Measurements from ENCODE around the gene HOXB3. TPM values are rescaled to one million over a fixed set of nuclear protein-coding genes. Genes with fewer than 3 reads are reported as not detected.

Gene HOXB3
- total RNA-seq, 3 donors from 2014 or later (not counting 1 experiment from before 2014, with no cell fraction given) = 7.9 to 15.6 (median 15.3) TPM

DNA sequence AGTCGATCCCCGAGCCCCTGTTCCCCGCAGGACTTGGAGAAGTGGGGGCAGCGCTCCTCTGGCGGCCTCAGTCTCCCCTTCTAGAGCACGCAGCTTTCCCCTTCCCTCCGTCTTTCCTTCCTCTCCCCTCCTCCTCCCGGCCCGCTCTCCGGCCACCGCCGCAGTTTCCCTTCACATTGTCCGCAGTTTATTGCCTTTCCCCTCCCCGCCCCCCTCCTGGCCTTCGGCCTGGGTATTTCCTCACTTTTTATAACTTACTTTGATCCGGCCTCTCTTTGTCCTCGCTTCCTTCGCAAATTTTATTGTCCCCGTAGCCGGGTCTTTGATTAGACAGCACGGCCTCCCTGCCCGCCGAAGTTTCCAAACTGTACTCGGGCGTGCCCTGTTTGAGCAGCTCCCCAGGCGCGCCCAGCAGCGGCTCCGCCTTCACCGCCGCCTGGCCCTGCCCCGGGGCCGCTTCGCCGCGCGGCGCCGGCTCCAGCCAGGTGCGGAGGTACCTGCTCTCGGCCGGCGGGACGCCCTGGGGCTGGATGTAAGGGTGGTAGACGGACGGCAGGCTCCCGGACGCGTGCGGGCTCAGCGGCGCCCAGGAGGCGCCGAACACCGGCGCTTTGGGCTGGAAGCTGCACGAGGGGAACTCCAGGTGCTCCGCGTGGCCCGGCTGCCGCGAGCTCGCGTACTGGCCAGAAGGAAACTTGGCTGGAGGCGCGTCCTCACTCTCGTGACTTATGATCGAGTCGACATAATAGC lies 35.6 kb upstream of the HOXB3 start:
- Histone ChIP-seq H3K36me3 (ENCODE audit: control insufficient read depth, insufficient read depth, low read length) (no peaks in the 10 kb centered on the region), H3K27ac (ENCODE audit: low read length) (no peak overlapping the region), H3K4me3 (ENCODE audit: low read length) (peak overlapping the region; percentile 14), H3K4me1 (ENCODE audit: control insufficient read depth, insufficient read depth, low read length) (peaks cover 28% of the 10 kb centered on the region), H3K27me3 (ENCODE audit: control insufficient read depth, insufficient read depth, low read length) (peaks cover 71% of the 10 kb centered on the region), H3K9me3 (ENCODE audit: control insufficient read depth, insufficient read depth, low read length) (no peaks in the 10 kb centered on the region)
- DNase-seq (peak; percentile 39 to 73), ATAC-seq (peak; percentile 58 to 75 (median 71))
- Mint-ChIP-seq H3K27ac (peak overlapping the region; percentile 35 to 84), H3K9me3 (no peaks in the 10 kb centered on the region), H3K4me3 (peak overlapping the region; percentile 89), H3K36me3 (no peaks in the 10 kb centered on the region), H3K27me3 (ENCODE audit: low read depth in 2 of 2) (peaks cover 81 to 86% of the 10 kb centered on the region in 2 donors), H3K4me1 (peaks cover 18 to 20% of the 10 kb centered on the region in 2 donors)
- WGBS (ENCODE audit: insufficient coverage) = under 1% methylated on average over 69 of the region's 69 CpGs
- intact Hi-C loops (cut with micrococcal nuclease) = no loop called here
- no peak for TF ChIP-seq CTCF (IDR thresholded peaks at IDR 0.05)

- TF ChIP-seq CTCF (IDR thresholded peaks at IDR 0.05) = no peak
- WGBS (ENCODE audit: insufficient coverage) = 3% methylated on average over 65 of the region's 66 CpGs
- intact Hi-C loops (cut with micrococcal nuclease) = loop anchor here (5.0 kb wide), 1 partner anchor 543 kb away; no protein-coding TSS in a partner anchor
These were observed 34.8 kb upstream of the HOXB3 start for GRCh38 chr17:48624544-48625494.

DNA sequence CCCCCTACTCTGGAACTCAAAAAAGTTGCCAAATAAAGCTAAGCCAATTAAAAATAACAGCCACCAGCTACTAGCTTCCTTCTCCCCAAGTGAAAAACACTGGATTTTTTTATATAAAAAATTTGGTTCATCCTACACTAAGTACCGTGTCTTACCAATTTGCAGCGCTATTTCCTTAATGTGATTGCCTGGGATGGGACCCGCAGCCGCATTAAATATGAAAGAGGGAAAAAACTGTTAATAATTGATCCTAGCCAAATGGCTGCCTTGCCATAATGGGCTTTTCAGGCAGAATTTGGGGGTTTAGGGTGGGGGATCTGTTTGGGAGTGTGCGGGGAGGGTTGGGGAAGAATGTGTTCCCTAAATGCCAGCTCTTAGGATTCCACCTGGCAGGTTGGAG lies 34.1 kb upstream of the HOXB3 start:
- 87% methylated on average over 5 of the region's 5 CpGs for WGBS (ENCODE audit: insufficient coverage)
- no peak for ATAC-seq

More at GRCh38 chr17:48624544-48625494, 34.8 kb upstream of the HOXB3 start:
- no peak overlapping the region for H3K27ac ChIP-seq (ENCODE audit: low read length)
- H3K36me3 ChIP-seq (ENCODE audit: control insufficient read depth, insufficient read depth, low read length) = no peaks in the 10 kb centered on the region
- Mint-ChIP-seq H3K4me3 (peak overlapping the region; percentile 49), H3K27me3 (ENCODE audit: low read depth in 2 of 2) (peaks cover 78 to 81% of the 10 kb centered on the region in 2 donors), H3K36me3 (no peaks in the 10 kb centered on the region), H3K4me1 (peaks cover 19 to 20% of the 10 kb centered on the region in 2 donors), H3K9me3 (no peaks in the 10 kb centered on the region), H3K27ac (peak overlapping the region in 1 of 2 donors; percentile 84)
- H3K4me1 ChIP-seq (ENCODE audit: control insufficient read depth, insufficient read depth, low read length) = peaks cover 28% of the 10 kb centered on the region
- H3K27me3 ChIP-seq (ENCODE audit: control insufficient read depth, insufficient read depth, low read length) = peaks cover 73% of the 10 kb centered on the region
- peak in 1 of 2 donors; percentile 62 for DNase-seq
- H3K4me3 ChIP-seq (ENCODE audit: low read length) = no peak overlapping the region
- peak in 2 of 3 donors; percentile 32 to 33 for ATAC-seq
- no peaks in the 10 kb centered on the region for H3K9me3 ChIP-seq (ENCODE audit: control insufficient read depth, insufficient read depth, low read length)

More for the DNA sequence above, 34.1 kb upstream of the HOXB3 start:
- Histone ChIP-seq H3K36me3 (ENCODE audit: control insufficient read depth, insufficient read depth, low read length) (no peaks in the 10 kb centered on the region), H3K27ac (ENCODE audit: low read length) (no peak overlapping the region), H3K4me3 (ENCODE audit: low read length) (no peak overlapping the region), H3K9me3 (ENCODE audit: control insufficient read depth, insufficient read depth, low read length) (no peaks in the 10 kb centered on the region), H3K27me3 (ENCODE audit: control insufficient read depth, insufficient read depth, low read length) (peaks cover 73% of the 10 kb centered on the region), H3K4me1 (ENCODE audit: control insufficient read depth, insufficient read depth, low read length) (peaks cover 28% of the 10 kb centered on the region)
- Mint-ChIP-seq H3K4me1 (peaks cover 20 to 23% of the 10 kb centered on the region in 2 donors), H3K9me3 (no peaks in the 10 kb centered on the region), H3K36me3 (no peaks in the 10 kb centered on the region), H3K27ac (no peak overlapping the region), H3K4me3 (peak overlapping the region; percentile 49), H3K27me3 (ENCODE audit: low read depth in 2 of 2) (peaks cover 78 to 81% of the 10 kb centered on the region in 2 donors)
- intact Hi-C loops (cut with micrococcal nuclease) = loop anchor here (5.0 kb wide), 1 partner anchor 542 kb away; no protein-coding TSS in a partner anchor
- DNase-seq = no peak
- TF ChIP-seq CTCF (IDR thresholded peaks at IDR 0.05) = no peak
